Suprapubic skin (tissue), 4 donors: ENCODE data around the gene SPOP. TPM values are rescaled to one million over a fixed set of nuclear protein-coding genes. Genes with fewer than 3 reads are reported as not detected.

ENCODE experiments used
- DNase-seq, 2 donors: peaks; one replicate each; pipeline ENCODE4 v3.0.0-alpha.2; 2019; ENCODE audit warnings: low spot score in 2 of 2
- H3K27ac ChIP-seq: fragments of 200-600 bp; sonication (generic); one replicate; pipeline ENCODE4 v1.5.1; 2019
- H3K27me3 ChIP-seq: fragments of 200-600 bp; sonication (generic); one replicate; pipeline ENCODE4 v1.5.1; 2019
- H3K36me3 ChIP-seq: fragments of 200-600 bp; sonication (generic); one replicate; pipeline ENCODE4 v1.5.1; 2019
- H3K4me1 ChIP-seq: fragments of 200-600 bp; sonication (generic); one replicate; pipeline ENCODE4 v1.5.1; 2019
- H3K4me3 ChIP-seq: fragments of 200-600 bp; sonication (generic); one replicate; pipeline ENCODE4 v1.5.1; 2019; ENCODE audit warnings: mild to moderate bottlenecking
- H3K9me3 ChIP-seq: fragments of 200-600 bp; sonication (generic); one replicate; pipeline ENCODE4 v1.5.1; 2019
- EP300 ChIP-seq: sonication (generic); formaldehyde crosslinking; IDR thresholded peaks from one replicate; pipeline ENCODE4 v1.6.1; 2017; ENCODE audit warnings: antibody characterized with exemption
- POLR2A ChIP-seq, 2 donors: fragments of 450-650 bp; IDR thresholded peaks; one replicate each; pipeline ENCODE4 v1.6.1; 2017; ENCODE audit warnings: antibody characterized with exemption in 2 of 2, mild to moderate bottlenecking in 2 of 2, moderate library complexity in 2 of 2
- POLR2AphosphoS5 ChIP-seq, 3 donors: sonication (generic); formaldehyde crosslinking; IDR thresholded peaks; one replicate each; pipeline ENCODE4 v1.6.1; 2017; ENCODE audit warnings: antibody characterized with exemption in 3 of 3
- WGBS: methylation state at CpG from one replicate; pipeline ENCODE4 v1.1.5; 2018; 5-methylcytosine and 5-hydroxymethylcytosine counted together
- total RNA-seq, 4 donors: library from RNA; depleted of rRNA; stranded (reverse); fragments of >200 nt; gene quantifications; one replicate each; pipeline ENCODE4 v1.1.0, GENCODE V29; 2016
- TF ChIP-seq, protein P1 (sequence below), 2 donors: fragments of 200-600 bp in 1 of 2; fragments of 450-650 bp in 1 of 2; sonication (generic) in 1 of 2; IDR thresholded peaks; one replicate each; pipeline ENCODE4 v1.5.1; 2016 to 2019; ENCODE audit warnings: antibody characterized with exemption in 2 of 2, mild to moderate bottlenecking in 1 of 2, moderate library complexity in 1 of 2

SPOP gene
- total RNA-seq, 4 donors from 2014 or later = 26.1 to 59.3 (median 41.7) TPM

DNA sequence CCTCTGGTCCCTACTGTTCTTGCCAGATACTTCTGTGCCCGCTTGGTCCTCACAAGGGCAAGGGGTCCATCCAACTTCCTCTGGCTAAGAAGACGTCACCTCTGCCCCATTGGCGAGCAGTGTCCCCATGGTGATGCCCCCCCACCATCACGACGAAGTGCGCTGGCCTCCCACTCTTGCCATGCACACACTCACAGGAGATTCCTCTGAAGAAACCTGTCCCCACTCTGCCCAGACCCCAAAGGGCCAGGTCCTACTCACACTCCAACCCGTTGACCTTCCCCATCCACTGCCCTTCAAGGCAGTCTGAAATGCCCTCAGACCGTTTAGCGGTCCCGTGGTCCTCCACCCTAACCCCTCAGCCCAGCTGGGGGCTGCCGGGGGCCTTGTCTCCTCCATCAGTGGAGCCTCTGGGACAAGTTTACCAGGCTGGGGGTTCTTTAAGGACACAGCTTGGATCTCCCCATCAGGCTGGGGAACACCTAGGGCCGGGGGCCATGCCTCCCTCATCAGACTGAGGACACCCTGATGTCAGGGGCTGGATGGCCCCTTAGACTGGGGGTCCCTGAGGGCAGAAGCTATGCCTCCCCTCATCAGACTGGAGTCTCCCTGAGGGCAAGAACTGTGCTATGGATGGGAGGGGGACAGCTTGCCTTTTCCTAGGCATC, 95.7 kb downstream of the SPOP start:
- Histone ChIP-seq H3K4me3 (no peak overlapping the region), H3K4me1 (peaks cover 3% of the 10 kb centered on the region), H3K9me3 (no peaks in the 10 kb centered on the region), H3K27ac (no peak overlapping the region), H3K27me3 (no peaks in the 10 kb centered on the region), H3K36me3 (no peaks in the 10 kb centered on the region)
- peak in 1 of 2 donors; percentile 67 for DNase-seq
- 93% methylated on average over 11 of the region's 12 CpGs for WGBS
- TF ChIP-seq POLR2AphosphoS5 (IDR thresholded peaks at IDR 0.05) = no peak
- no peak for TF ChIP-seq POLR2A (IDR thresholded peaks at IDR 0.05)
- no peak for TF ChIP-seq EP300
- TF ChIP-seq, protein P1, sequence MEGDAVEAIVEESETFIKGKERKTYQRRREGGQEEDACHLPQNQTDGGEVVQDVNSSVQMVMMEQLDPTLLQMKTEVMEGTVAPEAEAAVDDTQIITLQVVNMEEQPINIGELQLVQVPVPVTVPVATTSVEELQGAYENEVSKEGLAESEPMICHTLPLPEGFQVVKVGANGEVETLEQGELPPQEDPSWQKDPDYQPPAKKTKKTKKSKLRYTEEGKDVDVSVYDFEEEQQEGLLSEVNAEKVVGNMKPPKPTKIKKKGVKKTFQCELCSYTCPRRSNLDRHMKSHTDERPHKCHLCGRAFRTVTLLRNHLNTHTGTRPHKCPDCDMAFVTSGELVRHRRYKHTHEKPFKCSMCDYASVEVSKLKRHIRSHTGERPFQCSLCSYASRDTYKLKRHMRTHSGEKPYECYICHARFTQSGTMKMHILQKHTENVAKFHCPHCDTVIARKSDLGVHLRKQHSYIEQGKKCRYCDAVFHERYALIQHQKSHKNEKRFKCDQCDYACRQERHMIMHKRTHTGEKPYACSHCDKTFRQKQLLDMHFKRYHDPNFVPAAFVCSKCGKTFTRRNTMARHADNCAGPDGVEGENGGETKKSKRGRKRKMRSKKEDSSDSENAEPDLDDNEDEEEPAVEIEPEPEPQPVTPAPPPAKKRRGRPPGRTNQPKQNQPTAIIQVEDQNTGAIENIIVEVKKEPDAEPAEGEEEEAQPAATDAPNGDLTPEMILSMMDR (IDR thresholded peaks at IDR 0.05) = no peak

GRCh38 chr17:49581648-49581998, 96.3 kb downstream of the SPOP start:
- Histone ChIP-seq H3K4me3 (no peak overlapping the region), H3K27me3 (no peaks in the 10 kb centered on the region), H3K9me3 (no peaks in the 10 kb centered on the region), H3K4me1 (peaks cover 9% of the 10 kb centered on the region), H3K27ac (no peak overlapping the region), H3K36me3 (no peaks in the 10 kb centered on the region)
- DNase-seq = peak in 1 of 2 donors; percentile 9
- TF ChIP-seq, protein P1 (IDR thresholded peaks at IDR 0.05) = no peak
- TF ChIP-seq EP300 = no peak
- 68% methylated on average over 5 of the region's 6 CpGs for WGBS

DNA sequence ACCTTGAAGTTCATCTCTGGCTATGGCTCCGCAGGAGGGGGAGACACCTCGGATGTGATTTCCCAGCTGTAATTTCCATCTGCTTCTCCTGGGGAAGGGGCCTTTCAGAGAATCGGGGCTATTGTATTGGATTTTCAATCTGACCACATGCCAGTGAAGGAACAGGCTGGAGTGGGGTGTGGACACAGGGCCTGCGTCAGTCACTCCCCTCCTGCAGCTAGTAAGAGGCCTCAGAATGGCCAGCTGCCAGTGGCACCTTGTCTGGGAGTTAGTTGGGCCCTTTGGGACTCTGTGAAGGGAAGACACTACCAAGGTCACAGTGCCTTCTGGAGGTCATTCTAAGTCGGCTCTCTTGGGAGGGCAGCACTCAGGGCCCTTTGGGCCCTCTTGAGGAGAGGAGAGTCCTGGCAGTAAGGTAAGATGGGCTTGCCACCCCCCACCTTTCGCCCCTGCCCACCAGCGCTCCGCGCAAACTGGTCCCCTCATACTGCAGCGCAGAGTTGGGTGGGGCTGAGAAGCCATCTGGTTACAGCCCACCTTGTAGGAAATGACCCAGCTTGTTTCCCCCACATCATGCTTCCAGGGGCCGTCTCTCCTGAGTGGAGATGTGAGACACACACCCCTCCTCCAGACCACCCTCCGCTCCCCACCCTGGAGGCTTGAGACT, 96.8 kb downstream of the SPOP start:
- TF ChIP-seq, protein P1 (IDR thresholded peaks at IDR 0.05) = no peak
- TF ChIP-seq EP300 = no peak
- TF ChIP-seq POLR2AphosphoS5 (IDR thresholded peaks at IDR 0.05) = no peak
- no peak for TF ChIP-seq POLR2A (IDR thresholded peaks at IDR 0.05)
- peaks cover 14% of the 10 kb centered on the region for H3K4me1 ChIP-seq
- H3K27me3 ChIP-seq = peaks cover 2% of the 10 kb centered on the region
- no peak overlapping the region for H3K27ac ChIP-seq
- no peaks in the 10 kb centered on the region for H3K36me3 ChIP-seq
- DNase-seq = peak in 1 of 2 donors; percentile 62
- no peaks in the 10 kb centered on the region for H3K9me3 ChIP-seq
- 89% methylated on average over 9 of the region's 12 CpGs for WGBS
- H3K4me3 ChIP-seq = no peak overlapping the region

DNA sequence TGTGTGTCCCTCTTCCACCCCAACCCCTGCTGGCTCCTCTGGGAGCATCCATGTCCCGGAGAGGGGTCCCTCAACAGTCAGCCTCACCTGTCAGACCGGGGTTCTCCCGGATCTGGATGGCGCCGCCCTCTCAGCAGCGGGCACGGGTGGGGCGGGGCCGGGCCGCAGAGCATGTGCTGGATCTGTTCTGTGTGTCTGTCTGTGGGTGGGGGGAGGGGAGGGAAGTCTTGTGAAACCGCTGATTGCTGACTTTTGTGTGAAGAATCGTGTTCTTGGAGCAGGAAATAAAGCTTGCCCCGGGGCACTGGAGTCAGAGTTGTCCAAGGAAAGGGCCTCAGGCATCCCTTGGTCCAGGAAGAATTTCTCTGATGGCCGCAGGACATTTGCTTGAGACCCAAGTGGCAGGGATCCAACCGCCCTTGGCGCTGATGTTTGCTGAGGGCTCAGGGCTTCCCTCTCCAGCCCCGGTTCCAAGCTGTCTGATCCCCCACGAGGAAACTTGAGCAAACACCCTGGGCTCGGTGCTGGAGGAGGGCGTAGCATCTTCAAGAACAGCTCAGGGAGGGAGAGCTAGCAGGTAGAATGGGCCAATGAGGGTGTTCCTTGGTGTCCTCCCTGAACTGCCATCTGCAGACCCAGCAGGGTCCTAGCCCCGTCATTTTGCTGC, 97.7 kb downstream of the SPOP start:
- Histone ChIP-seq H3K9me3 (no peaks in the 10 kb centered on the region), H3K4me3 (no peak overlapping the region), H3K27ac (no peak overlapping the region), H3K4me1 (peaks cover 23% of the 10 kb centered on the region), H3K27me3 (peaks cover 2% of the 10 kb centered on the region), H3K36me3 (no peaks in the 10 kb centered on the region)
- TF ChIP-seq EP300 (no peak), POLR2A (IDR thresholded peaks at IDR 0.05) (no peak), POLR2AphosphoS5 (IDR thresholded peaks at IDR 0.05) (no peak)
- TF ChIP-seq, protein P1 (IDR thresholded peaks at IDR 0.05) = no peak
- DNase-seq = peak in 1 of 2 donors; percentile 75
- WGBS = 64% methylated on average over 19 of the region's 21 CpGs

DNA sequence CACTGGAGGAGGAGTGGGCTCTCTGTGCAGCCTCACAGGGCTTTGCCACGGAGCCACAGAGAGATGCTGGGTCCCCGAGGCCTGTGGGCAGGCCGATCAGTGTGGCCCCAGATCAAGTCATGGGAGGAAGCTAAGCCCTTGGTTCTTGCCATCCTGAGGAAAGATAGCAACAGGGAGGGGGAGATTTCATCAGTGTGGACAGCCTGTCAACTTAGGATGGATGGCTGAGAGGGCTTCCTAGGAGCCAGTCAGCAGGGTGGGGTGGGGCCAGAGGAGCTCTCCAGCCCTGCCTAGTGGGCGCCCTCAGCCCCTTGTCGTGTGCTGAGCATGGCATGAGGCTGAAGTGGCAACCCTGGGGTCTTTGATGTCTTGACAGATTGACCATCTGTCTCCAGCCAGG, 98.4 kb downstream of the SPOP start:
- Histone ChIP-seq H3K27ac (no peak overlapping the region), H3K4me1 (peaks cover 30% of the 10 kb centered on the region), H3K36me3 (no peaks in the 10 kb centered on the region), H3K9me3 (no peaks in the 10 kb centered on the region), H3K4me3 (no peak overlapping the region), H3K27me3 (peaks cover 2% of the 10 kb centered on the region)
- TF ChIP-seq EP300 = no peak
- TF ChIP-seq POLR2AphosphoS5 (IDR thresholded peaks at IDR 0.05) = no peak
- TF ChIP-seq, protein P1 (IDR thresholded peaks at IDR 0.05) = no peak
- TF ChIP-seq POLR2A (IDR thresholded peaks at IDR 0.05) = no peak
- no peak for DNase-seq
- WGBS = 80% methylated on average over 2 of the region's 5 CpGs
